ENCODE data around the gene PLCB1. TPM values are rescaled to one million over a fixed set of nuclear protein-coding genes. Genes with fewer than 3 reads are reported as not detected.
A peak's percentile ranks its signal among the peaks of the same experiment; 100 is the strongest.

PLCB1 gene
- polyA plus RNA-seq, 6 donors from 2014 or later: 0.27 to 0.79 (median 0.54) TPM; not detected in 2

DNA sequence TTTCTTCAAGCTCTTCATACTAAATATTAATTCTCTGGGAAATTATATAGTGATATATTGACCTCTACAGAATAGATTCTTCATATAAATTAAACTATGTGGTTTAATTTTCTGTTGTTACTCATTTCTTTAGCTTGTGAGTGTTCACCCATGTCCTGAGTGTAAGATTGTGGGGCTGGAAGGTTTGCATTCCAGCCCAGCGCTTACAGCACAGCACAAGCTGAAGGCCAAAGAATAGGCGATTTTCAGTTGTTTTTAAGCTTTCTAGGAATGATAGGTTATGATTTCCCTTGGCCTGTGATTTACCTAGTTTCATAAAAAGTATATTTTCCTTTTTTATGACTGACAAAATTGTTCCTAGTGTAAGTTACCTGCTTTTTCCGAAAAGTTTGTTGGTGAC, 194.1 kb downstream of the PLCB1 start:
- DNase-seq: no peak
- Mint-ChIP-seq H3K27me3 (no peaks in the 10 kb centered on the region), H3K9me3 (no peaks in the 10 kb centered on the region), H3K27ac (no peak overlapping the region), H3K4me1 (peaks cover 0 to under 1% (median 0%) of the 10 kb centered on the region in 3 donors), H3K4me3 (no peak overlapping the region), H3K36me3 (no peaks in the 10 kb centered on the region)
- ATAC-seq (ENCODE audit: low read depth in 2 of 2): no peak

DNA sequence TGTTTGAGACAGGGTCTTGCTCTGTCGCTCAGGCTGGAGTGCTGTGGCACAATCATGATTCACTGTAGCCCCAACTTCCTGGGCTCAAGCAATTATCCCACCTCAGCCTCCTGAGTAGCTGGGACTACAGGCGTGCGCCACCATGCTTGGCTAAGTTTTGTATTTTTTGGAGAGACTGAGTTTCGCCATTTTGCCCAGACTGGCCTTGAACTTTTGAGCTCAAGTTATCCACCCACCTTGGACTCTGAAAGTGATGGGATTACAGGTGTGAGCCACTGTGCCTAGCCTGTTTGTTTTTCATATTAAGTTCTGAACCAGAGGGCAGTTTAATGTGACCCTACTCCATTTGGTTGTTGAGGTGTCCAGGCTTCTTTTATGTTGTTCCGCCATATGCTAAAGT, 194.8 kb downstream of the PLCB1 start:
- Mint-ChIP-seq H3K36me3 (no peaks in the 10 kb centered on the region), H3K4me3 (no peak overlapping the region), H3K27ac (no peak overlapping the region), H3K27me3 (no peaks in the 10 kb centered on the region), H3K9me3 (no peaks in the 10 kb centered on the region), H3K4me1 (peaks cover 0 to 6% (median 0%) of the 10 kb centered on the region in 3 donors)
- DNase-seq (no peak), ATAC-seq (ENCODE audit: low read depth in 2 of 2) (no peak)

DNA sequence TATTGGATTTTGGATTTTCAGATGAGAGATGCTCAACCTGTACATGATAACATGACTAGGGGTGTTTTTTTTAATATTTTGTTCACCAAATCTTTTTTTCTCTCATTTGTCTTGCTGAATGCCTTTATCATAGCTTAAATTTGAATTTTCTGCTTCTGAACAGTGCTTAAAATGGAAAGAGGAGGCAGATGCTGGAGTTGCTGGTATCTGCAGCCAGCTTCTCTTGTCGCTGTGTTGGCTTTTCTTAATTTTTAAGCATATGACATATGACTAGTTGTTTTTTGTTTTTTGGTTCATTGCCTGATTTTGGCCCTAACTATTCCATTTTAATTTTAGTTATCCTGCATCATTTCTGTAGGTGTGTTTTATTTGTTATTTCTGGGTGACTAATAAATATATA, 196.1 kb downstream of the PLCB1 start:
- Mint-ChIP-seq H3K4me3 (no peak overlapping the region), H3K4me1 (peaks cover 0 to 6% (median 0%) of the 10 kb centered on the region in 3 donors), H3K27ac (no peak overlapping the region), H3K9me3 (no peaks in the 10 kb centered on the region), H3K27me3 (no peaks in the 10 kb centered on the region), H3K36me3 (no peaks in the 10 kb centered on the region)
- ATAC-seq (ENCODE audit: low read depth in 2 of 2) (no peak), DNase-seq (no peak)

DNA sequence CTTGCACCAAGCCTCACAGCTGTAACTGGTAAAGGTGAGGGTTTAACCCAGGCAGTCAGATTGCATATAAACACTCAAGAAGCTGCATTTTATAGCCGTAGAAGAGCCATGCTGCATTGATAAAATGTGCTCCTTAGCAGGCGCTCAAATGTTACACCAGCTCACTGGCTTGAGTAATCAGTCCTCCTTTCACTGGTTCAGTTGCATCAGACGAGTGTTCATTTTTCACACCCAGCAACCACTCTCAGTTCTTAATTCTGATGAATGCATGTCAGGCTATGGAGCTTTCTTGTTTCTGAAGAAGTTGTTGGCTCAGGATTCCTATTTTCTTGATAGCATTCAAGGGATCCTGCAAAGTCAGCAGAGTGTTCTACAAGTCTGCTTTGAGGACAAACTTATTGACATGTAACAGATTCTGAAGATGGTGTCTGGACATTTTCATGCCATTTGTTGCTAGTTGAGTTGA, 198.3 kb downstream of the PLCB1 start:
- ATAC-seq (ENCODE audit: low read depth in 2 of 2): no peak
- no peaks in the 10 kb centered on the region for H3K27me3 Mint-ChIP-seq
- H3K4me1 Mint-ChIP-seq: peaks cover 0 to 6% (median 0%) of the 10 kb centered on the region in 3 donors
- no peak overlapping the region for H3K27ac Mint-ChIP-seq
- DNase-seq: no peak
- H3K36me3 Mint-ChIP-seq: no peaks in the 10 kb centered on the region
- H3K4me3 Mint-ChIP-seq: no peak overlapping the region
- H3K9me3 Mint-ChIP-seq: no peaks in the 10 kb centered on the region

DNA sequence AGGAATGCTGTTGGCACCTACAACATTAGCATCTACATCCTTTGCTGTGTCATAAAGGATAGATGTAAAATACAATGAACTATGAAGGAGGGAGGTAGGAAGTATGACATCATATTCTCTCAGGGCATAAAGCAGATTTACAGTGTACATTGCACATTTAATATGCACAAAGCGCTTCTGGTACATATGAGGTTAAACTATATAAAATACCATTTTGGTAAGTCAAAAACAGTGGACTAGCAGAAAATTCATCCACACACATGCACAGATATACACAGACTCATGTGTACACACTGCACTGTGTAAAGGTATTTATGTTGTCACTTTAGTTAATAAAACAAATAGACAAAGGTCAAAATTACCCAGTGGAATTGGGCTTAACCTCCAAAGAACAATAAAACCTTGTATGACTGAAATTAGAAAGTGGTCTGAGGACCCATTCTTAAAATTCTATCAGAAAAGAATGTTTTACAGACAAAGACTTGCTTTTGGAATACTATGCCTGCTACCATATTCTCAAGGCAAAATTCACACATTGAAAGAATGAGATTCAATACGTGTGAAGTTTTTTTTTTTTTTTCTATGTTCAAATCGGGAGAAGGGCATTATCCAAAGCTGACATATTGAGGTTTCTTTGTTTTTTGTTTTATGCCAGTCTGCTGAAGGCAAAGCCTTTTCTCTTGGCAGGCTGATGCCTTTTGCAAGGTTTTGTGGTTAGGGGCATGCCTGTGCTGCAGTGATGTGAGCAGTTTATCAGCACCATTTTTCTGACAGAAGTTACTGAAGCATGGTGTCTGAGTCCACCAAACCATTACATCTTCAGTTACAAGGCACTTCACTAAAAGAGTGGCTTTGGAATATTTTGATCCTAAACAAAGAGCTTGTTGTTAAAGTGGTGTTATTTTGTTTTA, 199.0 kb downstream of the PLCB1 start:
- peaks cover 0 to 6% (median 0%) of the 10 kb centered on the region in 3 donors for H3K4me1 Mint-ChIP-seq

DNA sequence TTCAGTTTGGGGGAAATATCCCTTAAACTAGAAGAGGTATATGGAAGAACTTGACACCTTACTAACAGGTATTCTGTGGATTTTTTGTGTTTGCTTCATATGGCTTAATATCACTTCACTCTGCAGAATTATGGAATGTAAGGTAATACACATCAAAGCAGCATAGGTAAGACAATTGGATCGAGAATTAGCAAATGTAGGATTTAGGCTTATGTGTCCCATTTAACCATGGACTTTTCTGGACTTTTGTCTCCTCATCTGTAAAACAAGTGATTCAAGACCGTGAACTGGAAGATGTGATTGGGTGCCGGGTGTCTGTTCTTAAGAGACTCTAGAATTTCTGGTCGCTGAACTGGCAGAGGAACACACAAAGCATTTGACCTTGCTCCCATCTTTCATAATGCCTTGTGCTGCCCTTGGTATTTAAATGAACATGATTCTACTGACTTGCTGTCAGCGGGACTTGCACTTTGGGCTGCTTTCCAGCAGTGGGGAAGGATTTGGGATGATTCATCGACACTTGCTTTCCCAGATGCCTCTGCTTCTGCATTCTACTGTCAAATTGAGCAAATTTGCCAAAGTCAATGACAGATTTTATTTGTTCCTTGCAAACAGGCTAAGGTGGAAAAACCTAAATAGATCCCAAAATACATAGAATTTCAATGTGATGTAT, 199.8 kb downstream of the PLCB1 start:
- Mint-ChIP-seq H3K27me3 (no peaks in the 10 kb centered on the region), H3K27ac (no peak overlapping the region), H3K4me3 (no peak overlapping the region), H3K36me3 (no peaks in the 10 kb centered on the region), H3K4me1 (peaks cover 0 to 6% (median 0%) of the 10 kb centered on the region in 3 donors), H3K9me3 (no peaks in the 10 kb centered on the region)
- DNase-seq: no peak
- no peak for ATAC-seq (ENCODE audit: low read depth in 2 of 2)

More for the DNA sequence above, 199.0 kb downstream of the PLCB1 start:
- DNase-seq: no peak
- no peaks in the 10 kb centered on the region for H3K9me3 Mint-ChIP-seq
- H3K36me3 Mint-ChIP-seq: no peaks in the 10 kb centered on the region
- no peak overlapping the region for H3K4me3 Mint-ChIP-seq
- H3K27ac Mint-ChIP-seq: no peak overlapping the region
- H3K27me3 Mint-ChIP-seq: no peaks in the 10 kb centered on the region
- peak in 1 of 2 donors; percentile 21 for ATAC-seq (ENCODE audit: low read depth in 2 of 2)

DNA sequence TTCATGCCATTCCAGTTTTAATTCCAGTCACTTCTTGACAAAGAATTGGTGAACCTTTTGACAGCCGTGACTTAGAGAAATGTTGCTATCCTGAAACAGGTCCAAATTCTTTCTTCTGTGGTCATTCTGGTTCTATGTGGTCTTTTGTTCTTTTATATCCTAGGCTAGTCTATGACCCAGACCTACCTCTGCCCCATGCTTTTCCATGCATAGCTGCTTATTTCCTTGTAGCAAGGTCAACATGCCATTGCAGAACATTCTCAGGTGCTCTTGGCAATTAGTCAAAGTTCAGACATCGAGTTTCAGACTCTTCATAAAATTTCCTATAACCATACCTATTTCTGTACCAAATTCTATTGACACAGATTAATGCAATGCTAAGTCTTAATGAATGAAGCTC, 202.6 kb downstream of the PLCB1 start:
- H3K9me3 Mint-ChIP-seq: no peaks in the 10 kb centered on the region
- no peak for DNase-seq
- no peak overlapping the region for H3K4me3 Mint-ChIP-seq
- H3K27me3 Mint-ChIP-seq: no peaks in the 10 kb centered on the region
- ATAC-seq (ENCODE audit: low read depth in 2 of 2): no peak
- no peaks in the 10 kb centered on the region for H3K36me3 Mint-ChIP-seq
- H3K27ac Mint-ChIP-seq: no peak overlapping the region
- peaks cover 0 to 6% (median 0%) of the 10 kb centered on the region in 3 donors for H3K4me1 Mint-ChIP-seq

DNA sequence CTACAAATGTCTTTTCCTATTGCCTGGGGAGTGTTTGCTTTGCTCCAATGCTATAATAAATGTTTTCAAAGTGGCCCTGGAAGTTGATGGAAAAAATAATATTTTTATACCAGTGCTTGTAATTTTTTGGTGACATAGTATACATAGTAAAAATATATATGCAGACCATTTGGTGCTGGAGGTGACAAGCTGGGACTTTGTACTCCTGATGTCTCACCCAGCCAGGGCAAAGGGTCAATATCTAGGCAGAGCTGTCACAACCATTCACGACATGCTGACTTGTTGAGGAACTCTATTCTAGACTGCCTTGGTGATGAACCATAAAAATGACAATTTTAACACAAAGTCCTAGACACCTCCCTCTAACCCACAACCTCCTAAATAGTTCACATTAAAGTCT, 203.0 kb downstream of the PLCB1 start:
- ATAC-seq (ENCODE audit: low read depth in 2 of 2) (no peak), DNase-seq (no peak)
- no peaks in the 10 kb centered on the region for H3K27me3 Mint-ChIP-seq
- no peaks in the 10 kb centered on the region for H3K9me3 Mint-ChIP-seq
- H3K4me1 Mint-ChIP-seq: peaks cover 0 to 6% (median 0%) of the 10 kb centered on the region in 3 donors
- no peak overlapping the region for H3K27ac Mint-ChIP-seq
- H3K4me3 Mint-ChIP-seq: no peak overlapping the region
- H3K36me3 Mint-ChIP-seq: no peaks in the 10 kb centered on the region

DNA sequence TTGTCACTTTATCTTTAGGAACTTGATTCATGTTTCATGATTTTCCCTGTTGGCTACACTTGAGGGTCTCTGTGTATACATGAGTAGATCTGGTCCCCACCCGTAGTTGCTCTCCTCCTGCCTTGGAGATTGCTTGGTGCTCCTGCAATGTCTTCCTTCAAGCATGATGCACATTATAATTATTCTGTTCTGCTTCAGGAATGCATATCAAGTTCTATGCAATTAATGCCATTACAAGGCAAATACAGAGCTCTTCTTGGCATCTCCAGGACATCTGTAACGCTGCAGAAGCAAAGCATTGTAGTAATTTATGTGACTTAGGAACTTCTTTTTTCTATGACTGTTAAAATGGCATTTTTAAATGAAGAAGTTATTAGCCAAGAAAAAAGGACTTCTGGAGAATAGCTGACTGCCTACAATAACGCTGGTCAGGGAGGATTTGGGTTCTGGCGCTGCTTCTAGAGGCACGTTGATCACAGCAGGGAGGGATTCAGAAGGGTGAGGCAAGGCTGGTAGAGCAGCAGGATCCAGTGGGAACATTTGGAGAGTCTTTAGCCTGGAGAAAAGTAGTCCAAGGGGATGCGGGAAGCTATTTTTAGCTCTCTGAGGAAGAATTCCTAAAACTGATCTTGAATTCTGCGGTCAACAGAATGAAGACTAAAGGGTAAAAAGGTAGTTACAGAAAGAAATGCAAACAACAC, 203.6 kb downstream of the PLCB1 start:
- no peak overlapping the region for H3K4me3 Mint-ChIP-seq
- H3K27ac Mint-ChIP-seq: peak overlapping the region in 1 of 6 donors; percentile 0
- peaks cover 0 to 6% (median 0%) of the 10 kb centered on the region in 3 donors for H3K4me1 Mint-ChIP-seq
- DNase-seq (no peak), ATAC-seq (ENCODE audit: low read depth in 2 of 2) (no peak)
- no peaks in the 10 kb centered on the region for H3K27me3 Mint-ChIP-seq
- H3K9me3 Mint-ChIP-seq: no peaks in the 10 kb centered on the region
- H3K36me3 Mint-ChIP-seq: no peaks in the 10 kb centered on the region

DNA sequence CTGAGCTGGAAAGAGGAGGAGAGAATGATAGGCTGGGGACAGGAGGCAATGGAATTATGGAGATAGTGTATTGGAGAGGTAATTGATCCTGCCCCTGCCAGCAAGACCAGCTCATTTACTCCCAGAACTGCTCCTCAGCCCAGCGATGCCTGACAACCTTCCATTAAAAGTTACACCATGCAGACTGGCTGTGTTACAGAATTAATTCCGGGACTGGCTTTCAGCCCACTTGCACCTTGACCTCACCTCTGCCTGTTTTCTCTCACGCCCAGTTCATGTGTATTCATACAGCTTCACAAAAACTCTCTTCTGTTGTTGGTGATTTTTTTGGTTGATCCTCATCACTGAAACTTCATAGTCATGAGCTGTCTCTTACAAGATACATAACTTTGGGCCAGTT, 207.3 kb downstream of the PLCB1 start:
- DNase-seq (no peak), ATAC-seq (ENCODE audit: low read depth in 2 of 2) (no peak)
- peaks cover 0 to 6% (median 0%) of the 10 kb centered on the region in 7 donors for H3K9me3 Mint-ChIP-seq
- no peaks in the 10 kb centered on the region for H3K4me1 Mint-ChIP-seq
- H3K27ac Mint-ChIP-seq: no peak overlapping the region
- H3K4me3 Mint-ChIP-seq: no peak overlapping the region
- H3K27me3 Mint-ChIP-seq: no peaks in the 10 kb centered on the region
- no peaks in the 10 kb centered on the region for H3K36me3 Mint-ChIP-seq

DNA sequence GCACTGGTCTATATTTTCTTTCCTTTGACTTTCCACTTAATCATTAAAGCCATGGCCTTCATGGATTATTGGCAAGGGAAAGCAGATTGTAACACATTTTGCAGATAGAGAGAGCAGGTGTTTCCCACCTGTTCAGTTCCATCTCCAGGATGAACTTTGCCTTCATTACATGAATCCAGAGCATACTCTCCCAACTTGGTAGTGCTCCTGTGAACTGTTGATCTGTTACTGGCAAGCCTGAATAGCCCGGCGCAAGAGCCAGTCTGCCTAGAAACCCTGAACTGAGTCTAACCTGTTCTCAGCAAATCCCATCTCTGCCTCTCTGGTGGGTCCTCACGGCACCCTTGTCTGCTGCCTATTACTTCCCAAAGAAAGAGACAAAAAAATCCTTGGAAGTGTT, 210.3 kb downstream of the PLCB1 start:
- no peaks in the 10 kb centered on the region for H3K27me3 Mint-ChIP-seq
- no peaks in the 10 kb centered on the region for H3K36me3 Mint-ChIP-seq
- H3K9me3 Mint-ChIP-seq: peaks cover 0 to 7% (median 0%) of the 10 kb centered on the region in 7 donors
- H3K4me1 Mint-ChIP-seq: no peaks in the 10 kb centered on the region
- no peak overlapping the region for H3K27ac Mint-ChIP-seq
- DNase-seq (no peak), ATAC-seq (ENCODE audit: low read depth in 2 of 2) (no peak)
- no peak overlapping the region for H3K4me3 Mint-ChIP-seq

DNA sequence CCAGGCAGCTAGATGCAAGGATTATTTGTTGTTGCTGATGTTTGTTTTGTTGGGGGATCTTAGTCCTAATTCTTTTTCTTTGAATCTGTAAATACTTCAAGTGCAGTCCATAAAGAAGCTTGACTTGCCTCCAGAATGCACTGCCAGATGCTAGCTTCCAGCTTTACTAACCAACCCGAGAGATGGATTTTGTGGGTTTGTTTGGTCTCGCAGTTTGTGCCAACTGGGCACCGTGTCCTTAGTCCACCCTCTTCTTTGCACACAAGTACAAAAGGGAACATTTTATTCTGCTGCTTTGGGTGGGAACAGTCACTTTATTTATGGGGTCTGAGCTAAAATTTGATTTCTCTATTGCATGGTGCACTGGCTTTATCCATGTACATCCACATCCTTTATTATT, 212.0 kb downstream of the PLCB1 start:
- DNase-seq: no peak
- no peak for ATAC-seq (ENCODE audit: low read depth in 2 of 2)
- no peaks in the 10 kb centered on the region for H3K4me1 Mint-ChIP-seq

DNA sequence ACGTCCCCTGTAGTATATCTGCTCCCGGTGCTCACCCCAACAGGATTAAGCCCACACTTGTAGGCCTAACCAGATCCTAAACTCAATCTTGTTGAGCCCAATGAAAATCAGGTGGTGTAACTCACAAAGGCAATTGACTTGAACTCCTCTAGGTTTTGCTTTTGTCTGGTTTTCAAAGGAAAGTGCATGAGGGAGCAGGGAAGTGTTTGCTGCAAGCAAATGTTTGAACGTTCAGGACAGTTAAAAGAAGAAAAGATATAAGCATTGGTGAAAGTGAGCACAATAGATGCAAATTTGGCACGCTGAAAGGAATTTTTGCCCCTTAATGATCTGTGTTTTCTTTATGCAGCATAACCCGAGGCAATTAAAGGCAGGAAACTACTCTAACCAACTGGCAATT, 212.6 kb downstream of the PLCB1 start:
- Mint-ChIP-seq H3K36me3 (no peaks in the 10 kb centered on the region), H3K4me1 (no peaks in the 10 kb centered on the region), H3K4me3 (no peak overlapping the region), H3K27ac (no peak overlapping the region), H3K9me3 (peaks cover 0 to 7% (median 0%) of the 10 kb centered on the region in 7 donors), H3K27me3 (no peaks in the 10 kb centered on the region)
- ATAC-seq (ENCODE audit: low read depth in 2 of 2) (no peak), DNase-seq (no peak)

More for the DNA sequence above, 212.0 kb downstream of the PLCB1 start:
- peaks cover 0 to 7% (median 0%) of the 10 kb centered on the region in 7 donors for H3K9me3 Mint-ChIP-seq
- no peak overlapping the region for H3K27ac Mint-ChIP-seq
- H3K27me3 Mint-ChIP-seq: no peaks in the 10 kb centered on the region
- no peaks in the 10 kb centered on the region for H3K36me3 Mint-ChIP-seq
- H3K4me3 Mint-ChIP-seq: no peak overlapping the region
